ENCODE measurements around the gene RMND5A.
A peak's percentile ranks its signal among the peaks of the same experiment; 100 is the strongest.

Gene RMND5A, protein sequence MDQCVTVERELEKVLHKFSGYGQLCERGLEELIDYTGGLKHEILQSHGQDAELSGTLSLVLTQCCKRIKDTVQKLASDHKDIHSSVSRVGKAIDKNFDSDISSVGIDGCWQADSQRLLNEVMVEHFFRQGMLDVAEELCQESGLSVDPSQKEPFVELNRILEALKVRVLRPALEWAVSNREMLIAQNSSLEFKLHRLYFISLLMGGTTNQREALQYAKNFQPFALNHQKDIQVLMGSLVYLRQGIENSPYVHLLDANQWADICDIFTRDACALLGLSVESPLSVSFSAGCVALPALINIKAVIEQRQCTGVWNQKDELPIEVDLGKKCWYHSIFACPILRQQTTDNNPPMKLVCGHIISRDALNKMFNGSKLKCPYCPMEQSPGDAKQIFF

GRCh38 chr2:86719637-86720539 is at the start of gene RMND5A:
TSS of gene RMND5A (plus strand) at chr2:86720291. CDS start at chr2:86720668, 377 bp downstream.
- FAIRE-seq (peak; percentile 96), DNase-seq (ENCODE audit: insufficient read length, low spot score) (peak; percentile 22)

GRCh38 chr2:86671337-86671981 is 48.6 kb upstream of the RMND5A start:
- FAIRE-seq (peak; percentile 33), DNase-seq (ENCODE audit: insufficient read length, low spot score) (no peak)

DNA sequence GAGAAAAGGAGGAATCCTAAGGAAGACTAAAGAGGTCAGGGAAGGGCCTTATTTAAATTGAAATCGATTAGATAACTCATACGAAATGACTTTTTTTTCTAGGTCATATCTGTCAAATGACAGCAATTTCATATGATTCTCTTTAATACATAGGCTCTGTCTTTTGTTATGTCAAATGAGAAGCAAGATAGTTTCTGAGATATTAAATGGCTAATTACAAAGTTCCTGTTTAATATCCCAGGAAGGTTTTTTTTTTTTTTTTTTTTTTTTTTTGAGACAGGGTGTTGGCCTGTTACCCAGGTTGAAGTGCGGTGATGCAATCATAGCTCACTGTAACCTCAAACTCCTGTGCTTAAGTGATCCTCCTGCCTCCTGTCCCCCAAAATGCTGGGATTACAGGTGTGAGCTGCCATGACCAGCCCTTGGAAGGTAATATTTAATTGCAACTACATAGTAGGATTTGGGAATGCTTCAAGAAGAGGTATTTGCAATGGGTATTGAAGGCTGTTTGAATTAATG is 48.0 kb upstream of the RMND5A start:
- DNase-seq (ENCODE audit: insufficient read length, low spot score): no peak
- FAIRE-seq: no peak

DNA sequence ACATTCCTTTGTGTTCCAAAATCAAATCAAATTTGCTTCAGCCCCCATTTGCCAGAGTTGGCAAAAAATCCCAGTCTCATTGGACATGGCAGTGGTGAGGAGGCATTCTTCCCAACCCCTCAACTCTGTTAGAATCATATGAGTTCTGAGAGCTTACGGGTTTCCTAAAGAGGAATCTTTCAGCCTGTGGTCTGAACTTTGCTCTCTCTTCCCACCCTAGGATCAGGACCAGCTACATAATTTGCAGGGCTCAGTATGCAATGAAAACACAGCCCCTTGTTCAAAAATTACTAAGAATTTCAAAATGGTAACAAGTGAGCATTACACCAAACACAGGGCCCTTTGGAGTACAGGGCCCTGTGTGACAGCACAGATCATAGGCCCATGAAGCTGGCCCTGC is 47.1 kb upstream of the RMND5A start:
- no peak for FAIRE-seq

DNA sequence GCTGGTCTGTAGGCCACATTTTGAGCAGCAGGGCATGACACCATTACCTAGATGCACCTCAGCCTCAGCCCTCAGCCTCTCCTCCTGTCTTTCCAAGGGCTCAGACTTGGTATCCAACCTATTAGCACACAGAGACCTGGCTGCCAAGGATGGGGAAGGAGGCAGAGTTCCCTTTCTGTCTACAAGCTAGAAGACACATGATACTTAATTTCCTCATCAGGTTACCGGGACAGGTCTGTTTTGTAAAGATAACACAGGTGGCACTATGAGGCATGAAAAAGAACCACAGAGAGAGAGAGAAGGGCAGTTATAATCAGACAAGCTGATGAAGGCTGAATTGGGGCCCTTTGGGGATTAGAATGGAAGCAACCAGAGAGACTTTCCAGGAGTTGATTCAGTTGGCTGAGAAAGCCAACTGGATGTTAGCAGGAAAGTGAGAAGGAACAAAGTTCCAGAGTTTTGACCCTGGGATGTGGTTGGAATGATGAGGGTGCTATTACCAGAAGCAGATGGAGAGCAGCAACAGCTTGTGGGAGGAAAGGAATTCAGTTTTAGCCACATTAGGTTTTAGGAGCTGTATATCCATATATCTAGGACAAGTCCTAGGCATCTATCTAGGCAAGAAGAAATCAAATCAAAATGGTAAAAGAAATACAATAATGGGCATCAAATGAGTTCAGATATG is 46.0 kb upstream of the RMND5A start:
- no peak for FAIRE-seq
- no peak for DNase-seq (ENCODE audit: insufficient read length, low spot score)

More for the DNA sequence above, 47.1 kb upstream of the RMND5A start:
- DNase-seq (ENCODE audit: insufficient read length, low spot score): no peak

DNA sequence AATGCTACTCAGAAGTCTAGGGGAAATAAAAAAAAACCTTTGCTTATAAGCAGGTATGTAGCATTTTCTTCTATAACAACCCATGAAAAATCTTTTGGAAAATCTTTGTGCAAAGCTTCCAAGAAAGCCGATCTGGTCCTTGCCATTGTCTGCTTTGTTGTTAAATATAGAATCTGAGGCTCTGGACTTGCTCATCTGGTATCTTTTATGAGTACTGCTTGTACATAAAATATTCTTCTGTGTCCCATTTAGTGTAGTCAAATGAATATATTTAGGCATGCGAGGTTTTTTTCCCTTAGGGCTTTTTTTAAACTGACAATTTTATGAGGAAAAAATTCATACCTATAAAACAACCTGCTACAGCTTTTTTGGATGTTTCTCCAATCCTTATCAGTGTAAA is 45.0 kb upstream of the RMND5A start:
- DNase-seq (ENCODE audit: insufficient read length, low spot score) (no peak), FAIRE-seq (no peak)

- no peak for FAIRE-seq
- no peak for DNase-seq (ENCODE audit: insufficient read length, low spot score)
These were observed 44.5 kb upstream of the RMND5A start for GRCh38 chr2:86675511-86676015.

GRCh38 chr2:86677816-86678215 is 42.3 kb upstream of the RMND5A start:
- DNase-seq (ENCODE audit: insufficient read length, low spot score): no peak
- no peak for FAIRE-seq

GRCh38 chr2:86679036-86679435 is 41.1 kb upstream of the RMND5A start:
- FAIRE-seq (no peak), DNase-seq (ENCODE audit: insufficient read length, low spot score) (no peak)

DNA sequence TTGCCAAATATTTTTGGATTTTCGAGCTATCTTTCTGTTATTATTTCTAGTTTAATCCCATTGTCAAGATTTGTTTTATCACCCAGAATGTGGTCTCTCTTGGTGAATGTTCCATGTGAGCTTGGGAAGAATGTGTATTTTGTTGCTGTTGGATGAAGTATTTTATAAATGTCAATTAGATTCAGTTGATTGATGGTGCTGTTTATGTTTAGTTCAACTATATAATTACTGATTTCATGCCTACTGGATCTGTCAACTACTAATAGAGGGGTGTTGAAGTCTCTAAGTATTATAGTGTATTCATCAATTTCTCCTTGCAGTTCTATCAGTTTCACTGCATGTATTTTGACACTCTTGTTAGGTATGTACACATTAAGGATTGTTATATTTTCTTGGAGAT is 34.7 kb upstream of the RMND5A start:
- FAIRE-seq (no peak), DNase-seq (ENCODE audit: insufficient read length, low spot score) (no peak)

- FAIRE-seq (no peak), DNase-seq (ENCODE audit: insufficient read length, low spot score) (no peak)
These were observed 33.6 kb upstream of the RMND5A start for GRCh38 chr2:86686460-86686859.

DNA sequence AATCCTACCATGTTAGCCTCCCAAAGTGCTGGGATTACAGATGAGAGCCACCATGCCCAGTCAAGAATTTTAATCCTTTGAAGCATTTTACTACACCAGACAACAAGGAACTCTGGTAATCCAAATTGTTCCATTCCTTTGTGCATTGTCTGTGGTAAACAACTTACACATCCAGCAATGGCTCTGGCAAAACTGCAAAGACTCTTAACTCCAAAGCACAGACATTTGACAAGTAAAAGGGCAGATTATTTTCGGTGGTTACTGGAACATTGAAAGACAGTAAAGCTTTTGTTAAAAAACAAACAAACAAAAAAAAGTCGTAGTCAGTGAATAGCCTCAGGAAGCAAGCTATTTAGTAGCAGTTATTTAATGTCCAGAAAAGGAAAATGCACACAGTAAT is 33.2 kb upstream of the RMND5A start:
- no peak for FAIRE-seq

GRCh38 chr2:86695053-86695691 is 24.9 kb upstream of the RMND5A start:
- FAIRE-seq (peak; percentile 80), DNase-seq (ENCODE audit: insufficient read length, low spot score) (no peak)

More for the DNA sequence above, 33.2 kb upstream of the RMND5A start:
- DNase-seq (ENCODE audit: insufficient read length, low spot score): no peak

GRCh38 chr2:86697551-86698104 is 22.5 kb upstream of the RMND5A start:
- no peak for DNase-seq (ENCODE audit: insufficient read length, low spot score)
- no peak for FAIRE-seq

DNA sequence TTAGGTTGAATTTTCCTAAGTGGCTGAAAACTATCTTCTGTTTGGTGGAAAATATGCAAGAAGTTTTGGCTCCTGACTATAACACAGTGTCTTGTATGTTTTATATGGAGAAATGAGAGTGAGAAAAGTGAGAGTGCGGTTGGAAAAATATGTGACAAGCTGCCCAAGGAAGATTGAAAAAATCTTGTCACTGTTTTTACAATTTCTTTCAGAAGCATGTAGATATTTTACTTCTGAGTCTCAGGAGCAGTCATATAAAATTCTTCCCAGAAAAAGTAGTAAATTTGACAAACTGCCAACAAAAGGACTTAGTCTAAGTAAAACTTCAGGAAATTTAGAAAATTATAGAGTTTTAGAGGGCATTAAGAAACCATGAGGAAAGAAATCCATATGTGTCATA is 19.4 kb upstream of the RMND5A start:
- no peak for DNase-seq (ENCODE audit: insufficient read length, low spot score)

DNA sequence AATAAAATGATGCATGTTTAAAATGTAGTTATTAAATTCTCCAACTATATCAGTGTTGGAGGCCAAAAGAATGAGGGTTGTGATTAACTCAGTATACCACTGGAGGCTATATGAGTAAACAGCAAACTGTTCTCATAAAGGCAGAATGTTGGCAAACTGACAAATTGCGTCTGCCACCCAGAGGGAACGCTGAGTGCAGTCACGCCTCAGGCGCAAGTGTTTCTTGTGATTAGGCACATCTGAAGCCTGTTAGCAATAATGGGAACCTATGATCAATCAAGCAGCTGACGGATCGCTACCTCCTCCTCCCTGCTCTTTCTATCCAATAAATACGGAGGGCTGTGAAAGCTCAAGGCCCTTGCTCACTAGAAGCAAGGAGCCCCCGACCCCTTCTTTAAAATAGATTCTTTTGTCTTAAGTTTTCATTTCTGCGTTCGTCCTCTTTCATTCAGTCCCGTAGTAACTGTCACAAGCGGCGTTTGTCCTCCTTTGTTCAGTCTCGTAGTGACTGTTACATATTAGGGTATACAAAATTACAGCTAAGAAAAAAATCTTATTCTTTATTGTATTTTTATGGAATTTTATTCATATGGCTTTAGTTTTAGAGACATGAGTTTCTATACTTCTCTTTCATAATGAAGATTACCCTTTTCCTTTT is 16.3 kb upstream of the RMND5A start:
- DNase-seq (ENCODE audit: insufficient read length, low spot score): no peak
- peak; percentile 72 for FAIRE-seq

More for the DNA sequence above, 19.4 kb upstream of the RMND5A start:
- FAIRE-seq: no peak

- peak; percentile 79 for DNase-seq (ENCODE audit: insufficient read length, low spot score)
- peak; percentile 87 for FAIRE-seq
These were observed 15.6 kb upstream of the RMND5A start for GRCh38 chr2:86704459-86704971.

GRCh38 chr2:86706220-86706619 is 13.9 kb upstream of the RMND5A start:
- DNase-seq (ENCODE audit: insufficient read length, low spot score) (no peak), FAIRE-seq (no peak)

GRCh38 chr2:86706935-86707334 is 13.2 kb upstream of the RMND5A start:
- FAIRE-seq (no peak), DNase-seq (ENCODE audit: insufficient read length, low spot score) (no peak)

Data from HTR-8/SVneo (cell line).